Fibroblast of lung (primary cell): Measurements from ENCODE around the gene HNF1B.

Experiments
- EZH2 ChIP-seq: IDR thresholded peaks from 2 replicates; pipeline ENCODE4 v1.5.1; 2012; ENCODE audit warnings: low read length, control low read depth, mild to moderate bottlenecking; ENCODE audit errors: missing control alignments
- TF ChIP-seq, protein P1 (sequence below), 2 donors: IDR thresholded peaks in 1 of 2; conservative IDR thresholded peaks in 1 of 2; 1 replicate in 1 of 2; 2 replicates in 1 of 2; pipeline ENCODE4 v1.5.1; 2011 to 2012; ENCODE audit warnings: low read length in 2 of 2, control low read depth in 1 of 2, inconsistent platforms in 1 of 2, low read depth in 1 of 2, mild to moderate bottlenecking in 1 of 2

DNA sequence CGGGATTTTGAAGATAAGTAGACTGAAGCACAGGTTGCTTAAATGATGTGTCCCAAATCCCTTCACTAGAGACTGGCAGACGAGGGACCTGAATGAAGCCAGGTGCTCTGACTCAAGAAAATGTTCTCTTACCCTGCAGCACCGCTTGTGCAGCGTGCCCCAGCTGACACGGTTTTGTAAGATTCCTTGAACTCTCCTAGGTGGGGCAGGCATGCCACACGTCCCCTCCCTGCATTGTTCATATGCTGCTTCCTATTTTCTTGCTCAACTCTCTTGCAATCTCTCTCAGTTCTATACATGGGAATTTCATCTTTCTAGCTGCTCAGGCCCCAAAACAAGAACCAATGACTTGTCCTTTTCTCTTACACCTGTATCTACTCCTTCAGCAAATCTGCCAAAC lies 22.1 kb upstream of the HNF1B start:
- TF ChIP-seq, protein P1, sequence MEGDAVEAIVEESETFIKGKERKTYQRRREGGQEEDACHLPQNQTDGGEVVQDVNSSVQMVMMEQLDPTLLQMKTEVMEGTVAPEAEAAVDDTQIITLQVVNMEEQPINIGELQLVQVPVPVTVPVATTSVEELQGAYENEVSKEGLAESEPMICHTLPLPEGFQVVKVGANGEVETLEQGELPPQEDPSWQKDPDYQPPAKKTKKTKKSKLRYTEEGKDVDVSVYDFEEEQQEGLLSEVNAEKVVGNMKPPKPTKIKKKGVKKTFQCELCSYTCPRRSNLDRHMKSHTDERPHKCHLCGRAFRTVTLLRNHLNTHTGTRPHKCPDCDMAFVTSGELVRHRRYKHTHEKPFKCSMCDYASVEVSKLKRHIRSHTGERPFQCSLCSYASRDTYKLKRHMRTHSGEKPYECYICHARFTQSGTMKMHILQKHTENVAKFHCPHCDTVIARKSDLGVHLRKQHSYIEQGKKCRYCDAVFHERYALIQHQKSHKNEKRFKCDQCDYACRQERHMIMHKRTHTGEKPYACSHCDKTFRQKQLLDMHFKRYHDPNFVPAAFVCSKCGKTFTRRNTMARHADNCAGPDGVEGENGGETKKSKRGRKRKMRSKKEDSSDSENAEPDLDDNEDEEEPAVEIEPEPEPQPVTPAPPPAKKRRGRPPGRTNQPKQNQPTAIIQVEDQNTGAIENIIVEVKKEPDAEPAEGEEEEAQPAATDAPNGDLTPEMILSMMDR (conservative IDR thresholded peaks at IDR 0.05 in 1 of 2, IDR thresholded peaks at IDR 0.05 in 1 of 2; ENCODE audit: low read depth in 1 of 2, low read length in 2 of 2), result no peak
- no peak for TF ChIP-seq EZH2
